Mucosa of descending colon (tissue), 3 donors: Measurements from ENCODE around the gene CAMK2B. TPM values are rescaled to one million over a fixed set of nuclear protein-coding genes. Genes with fewer than 3 reads are reported as not detected.
A peak's percentile ranks its signal among the peaks of the same experiment; 100 is the strongest.

Experiments used
- ATAC-seq: fragments of 200-7000 bp; cut with Tn5 transposase; one replicate; pipeline ENCODE4 v1.9.1; 2020; ENCODE audit warnings: mild to moderate bottlenecking, moderate library complexity
- DNase-seq, 3 donors: peaks; one replicate each; pipeline ENCODE4 v3.0.0-alpha.2; 2020
- H3K36me3 ChIP-seq: fragments of 200-600 bp; one replicate; pipeline ENCODE4 v1.8.0; 2021; ENCODE audit warnings: low read depth, mild to moderate bottlenecking
- H3K4me1 ChIP-seq: fragments of 200-600 bp; one replicate; pipeline ENCODE4 v1.8.0; 2021; ENCODE audit warnings: low read depth, mild to moderate bottlenecking
- H3K4me3 ChIP-seq: fragments of 200-600 bp; one replicate; pipeline ENCODE4 v1.8.0; 2021; ENCODE audit warnings: mild to moderate bottlenecking
- H3K9me3 ChIP-seq: fragments of 200-600 bp; one replicate; pipeline ENCODE4 v1.8.0; 2021; ENCODE audit warnings: mild to moderate bottlenecking
- intact Hi-C, 2 donors: fragments of 100-400 bp; cut with DNase I in 1 of 2; cut with micrococcal nuclease in 1 of 2; formaldehyde crosslinking; loops; one replicate each; pipeline versions ENCODE4 v1.11.0 to v1.11.1; 2022; cut with DNase I, micrococcal nuclease
- total RNA-seq, 3 donors: library from RNA; stranded (reverse); fragmentation: NEBNext Ultra II Directional in 2 of 3; extraction: Animal tissue kit (Norgen Biotek cat#: 25700) in 2 of 3; gene quantifications; one replicate each; pipeline versions ENCODE4 v1.2.1 to v1.2.4, GENCODE V29; 2021 to 2023
- TF ChIP-seq, protein P1 (sequence below): fragments of 200-600 bp; IDR thresholded peaks from one replicate; pipeline ENCODE4 v1.8.0; 2022; ENCODE audit warnings: antibody characterized with exemption, mild to moderate bottlenecking
- donor health status: DM: no; HTN: no; CAD: no; lungs with moderate emphysema.
- donor health status: DM: no; HTN: no; CAD: no.
- donor health status: DM: no; HTN: yes; CAD: no.

CAMK2B gene
- total RNA-seq, 3 donors from 2014 or later = 0.35 to 2.2 (median 0.87) TPM

DNA sequence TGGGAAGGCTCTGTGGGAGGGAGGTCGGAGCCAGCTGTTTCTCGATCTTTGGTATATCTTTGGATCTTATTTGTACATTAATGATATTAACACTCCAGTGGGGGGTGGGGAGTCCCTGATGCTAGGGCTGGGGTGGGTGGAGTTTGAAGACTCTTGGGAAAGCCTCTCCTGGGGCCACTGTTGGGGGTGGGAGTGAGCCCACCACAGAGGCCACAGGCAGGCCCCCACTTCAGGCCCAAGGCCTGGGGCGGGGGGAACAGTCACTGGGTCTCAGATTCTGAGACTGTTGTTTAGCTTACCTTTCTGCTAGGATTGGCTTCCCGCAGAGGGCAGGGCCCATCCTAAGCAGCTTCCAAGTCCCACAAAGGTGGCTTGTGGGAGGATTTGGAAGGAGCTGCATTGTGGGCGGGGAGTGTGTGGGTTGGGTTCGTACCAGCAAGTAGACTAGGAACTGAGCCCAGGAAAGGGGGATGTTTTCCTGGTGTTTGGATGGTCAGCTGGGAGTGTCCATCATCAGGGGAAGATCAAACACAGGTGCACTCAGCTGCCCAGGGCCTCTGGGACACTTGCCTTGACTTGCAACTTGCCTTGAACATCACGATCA lies 112.7 kb downstream of the CAMK2B start:
- H3K9me3 ChIP-seq = no peaks in the 10 kb centered on the region
- H3K4me3 ChIP-seq = no peak overlapping the region
- H3K4me1 ChIP-seq = no peaks in the 10 kb centered on the region
- peak in 1 of 3 donors; percentile 14 for DNase-seq
- intact Hi-C loops = no loop called here
- H3K36me3 ChIP-seq = peaks cover 11% of the 10 kb centered on the region
- TF ChIP-seq, protein P1, sequence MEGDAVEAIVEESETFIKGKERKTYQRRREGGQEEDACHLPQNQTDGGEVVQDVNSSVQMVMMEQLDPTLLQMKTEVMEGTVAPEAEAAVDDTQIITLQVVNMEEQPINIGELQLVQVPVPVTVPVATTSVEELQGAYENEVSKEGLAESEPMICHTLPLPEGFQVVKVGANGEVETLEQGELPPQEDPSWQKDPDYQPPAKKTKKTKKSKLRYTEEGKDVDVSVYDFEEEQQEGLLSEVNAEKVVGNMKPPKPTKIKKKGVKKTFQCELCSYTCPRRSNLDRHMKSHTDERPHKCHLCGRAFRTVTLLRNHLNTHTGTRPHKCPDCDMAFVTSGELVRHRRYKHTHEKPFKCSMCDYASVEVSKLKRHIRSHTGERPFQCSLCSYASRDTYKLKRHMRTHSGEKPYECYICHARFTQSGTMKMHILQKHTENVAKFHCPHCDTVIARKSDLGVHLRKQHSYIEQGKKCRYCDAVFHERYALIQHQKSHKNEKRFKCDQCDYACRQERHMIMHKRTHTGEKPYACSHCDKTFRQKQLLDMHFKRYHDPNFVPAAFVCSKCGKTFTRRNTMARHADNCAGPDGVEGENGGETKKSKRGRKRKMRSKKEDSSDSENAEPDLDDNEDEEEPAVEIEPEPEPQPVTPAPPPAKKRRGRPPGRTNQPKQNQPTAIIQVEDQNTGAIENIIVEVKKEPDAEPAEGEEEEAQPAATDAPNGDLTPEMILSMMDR = no peak
- no peak for ATAC-seq

DNA sequence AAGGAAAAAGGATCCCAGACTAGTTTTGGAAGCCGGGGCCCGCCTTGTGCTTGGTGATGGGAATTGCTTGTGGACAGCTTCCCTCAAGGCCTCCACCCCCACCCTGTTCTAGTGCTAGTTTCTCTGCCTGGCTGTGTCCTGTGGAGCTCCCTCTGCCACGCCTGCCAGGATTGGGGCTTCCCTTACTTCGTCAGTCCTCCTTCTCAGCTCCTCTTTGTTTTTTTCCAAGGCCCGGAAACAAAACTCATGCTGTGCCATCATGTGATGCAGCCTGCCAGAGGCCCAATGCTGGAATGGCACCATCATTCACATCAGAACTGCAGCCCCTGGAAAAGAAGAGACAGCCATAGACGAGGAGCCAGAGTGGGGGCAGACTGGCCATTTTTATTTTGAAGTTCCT lies 113.4 kb downstream of the CAMK2B start:
- H3K4me3 ChIP-seq = no peak overlapping the region
- TF ChIP-seq, protein P1 = no peak
- ATAC-seq (no peak), DNase-seq (no peak)
- no peaks in the 10 kb centered on the region for H3K4me1 ChIP-seq
- peaks cover 11% of the 10 kb centered on the region for H3K36me3 ChIP-seq
- intact Hi-C loops = no loop called here
- no peaks in the 10 kb centered on the region for H3K9me3 ChIP-seq

DNA sequence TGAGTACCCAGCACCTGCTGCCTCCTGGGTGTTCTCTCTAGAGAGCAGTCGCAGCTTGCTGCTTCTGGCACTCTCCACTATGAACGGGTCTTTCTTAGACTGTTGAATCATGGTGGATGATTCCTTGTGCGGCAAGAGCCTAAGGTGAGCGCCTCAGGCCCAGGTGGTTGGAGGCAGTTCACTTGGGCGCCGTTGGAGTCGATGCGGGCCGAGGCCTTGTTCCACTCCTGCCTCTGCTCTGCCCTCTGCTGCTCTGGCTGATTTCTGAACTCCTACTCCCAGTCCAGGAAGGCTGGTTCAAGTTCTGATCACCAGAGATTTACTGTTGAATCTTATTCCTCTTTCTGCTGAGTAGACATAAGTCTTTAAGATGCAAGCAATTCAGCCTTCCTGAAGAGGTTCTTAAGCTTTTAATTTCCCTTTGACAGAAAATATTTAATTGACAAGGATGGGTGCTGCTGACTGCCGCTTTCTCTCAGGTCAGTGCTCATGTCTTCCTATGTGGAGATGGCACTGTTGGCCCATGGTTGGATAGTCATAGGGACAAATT lies 114.2 kb downstream of the CAMK2B start:
- H3K36me3 ChIP-seq = peaks cover 11% of the 10 kb centered on the region
- no peaks in the 10 kb centered on the region for H3K9me3 ChIP-seq
- H3K4me3 ChIP-seq = no peak overlapping the region
- no peaks in the 10 kb centered on the region for H3K4me1 ChIP-seq
- intact Hi-C loops = no loop called here
- ATAC-seq (no peak), DNase-seq (no peak)
- TF ChIP-seq, protein P1 = no peak

DNA sequence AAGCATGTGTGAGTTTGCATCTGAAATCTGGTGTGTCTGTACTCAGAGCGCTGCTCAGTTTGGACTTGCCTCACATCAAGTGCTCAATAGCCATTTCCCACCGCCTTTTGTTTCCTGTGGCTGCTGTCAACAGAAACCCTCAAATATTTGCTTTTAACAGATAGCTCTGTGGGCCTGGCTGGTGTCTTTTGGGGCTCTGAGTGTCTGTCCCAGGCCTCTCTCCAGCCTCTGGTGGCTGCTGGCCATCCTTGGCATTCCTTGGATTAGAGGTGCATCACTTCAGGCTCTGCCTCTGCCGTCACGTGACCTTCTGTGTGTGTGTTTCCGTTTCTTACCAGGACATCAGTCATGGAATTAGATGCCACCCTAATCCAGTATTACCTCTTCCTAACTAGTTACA lies 115.3 kb downstream of the CAMK2B start:
- Histone ChIP-seq H3K4me1 (no peaks in the 10 kb centered on the region), H3K36me3 (peaks cover 11% of the 10 kb centered on the region), H3K4me3 (no peak overlapping the region), H3K9me3 (no peaks in the 10 kb centered on the region)
- ATAC-seq (no peak), DNase-seq (no peak)
- TF ChIP-seq, protein P1 = no peak
- intact Hi-C loops = no loop called here

DNA sequence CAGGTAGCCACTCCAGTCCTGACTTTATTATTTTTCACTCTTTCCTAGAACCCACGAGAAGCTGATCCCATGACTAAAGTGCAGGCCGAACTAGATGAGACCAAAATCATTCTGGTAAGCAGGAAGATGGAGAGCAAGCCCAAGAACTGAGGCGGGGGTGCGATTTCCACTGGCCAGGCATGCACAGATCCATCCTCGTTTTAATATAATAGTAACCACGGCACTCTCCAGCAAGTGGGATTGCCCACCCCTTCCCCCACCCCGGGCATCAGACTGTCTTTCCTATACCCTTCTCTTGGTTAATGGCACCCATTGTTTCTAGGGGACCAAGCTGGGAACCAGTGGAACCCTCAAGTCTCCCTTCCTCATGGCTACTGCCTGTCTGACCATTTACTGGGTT lies 117.3 kb downstream of the CAMK2B start:
- TF ChIP-seq, protein P1 = no peak
- H3K4me3 ChIP-seq = no peak overlapping the region
- peaks cover 11% of the 10 kb centered on the region for H3K36me3 ChIP-seq
- ATAC-seq (no peak), DNase-seq (no peak)
- H3K4me1 ChIP-seq = peaks cover 2% of the 10 kb centered on the region
- intact Hi-C loops = no loop called here
- no peaks in the 10 kb centered on the region for H3K9me3 ChIP-seq
